Measurements from ENCODE around the gene COG8.

The COG8 gene

GRCh38 chr16:69319826-69320739 lies 19.3 kb downstream of the COG8 start:
- TF ChIP-seq CTCF (IDR thresholded peaks at IDR 0.05; ENCODE audit: control insufficient read depth, extremely low read depth, insufficient read depth), result no peak
- DNase-seq (ENCODE audit: low read depth), result no peak
- no peak overlapping the region for H3K4me3 ChIP-seq (ENCODE audit: low read depth, low read length)

DNA sequence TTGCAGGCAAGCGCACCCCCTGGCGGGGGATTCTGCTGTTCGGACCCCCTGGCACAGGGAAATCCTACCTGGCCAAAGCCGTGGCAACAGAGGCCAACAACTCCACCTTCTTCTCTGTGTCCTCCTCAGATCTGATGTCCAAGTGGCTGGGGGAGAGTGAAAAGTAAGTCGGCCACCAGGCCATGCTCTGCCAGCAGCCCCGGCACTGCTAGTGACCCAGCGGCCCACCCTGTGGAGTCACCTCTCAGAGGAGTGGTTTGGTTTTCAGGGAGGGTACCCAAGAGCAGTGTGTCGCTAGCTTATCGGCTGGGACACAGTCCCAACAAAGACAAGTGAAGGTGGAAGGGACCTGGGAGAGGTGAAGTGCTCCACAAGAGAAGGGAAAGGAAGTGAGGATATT lies 20.0 kb downstream of the COG8 start:
- TF ChIP-seq CTCF (IDR thresholded peaks at IDR 0.05; ENCODE audit: control insufficient read depth, extremely low read depth, insufficient read depth), result no peak
- no peak overlapping the region for H3K4me3 ChIP-seq (ENCODE audit: low read depth, low read length)
- no peak for DNase-seq (ENCODE audit: low read depth)

DNA sequence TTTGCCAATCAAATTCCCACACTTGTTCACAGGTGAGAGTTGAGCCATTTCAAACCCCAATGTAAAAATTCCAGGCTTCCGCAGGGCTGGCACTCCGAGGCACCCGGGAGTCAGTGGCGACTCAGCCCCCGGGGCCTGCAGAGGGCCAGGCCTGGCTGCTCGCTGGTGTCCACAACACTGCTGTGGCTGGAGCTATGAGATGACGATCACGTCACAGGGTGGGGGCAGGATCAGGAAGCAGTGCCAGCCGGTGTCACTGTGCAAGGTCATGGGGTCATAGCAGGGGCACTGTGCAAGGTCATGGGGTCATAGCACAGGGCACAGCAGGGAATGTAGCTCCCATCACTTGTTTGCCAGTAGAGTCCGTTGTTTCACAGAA lies 20.5 kb downstream of the COG8 start:
- no peak for DNase-seq (ENCODE audit: low read depth)
- no peak for TF ChIP-seq CTCF (IDR thresholded peaks at IDR 0.05; ENCODE audit: control insufficient read depth, extremely low read depth, insufficient read depth)
- H3K4me3 ChIP-seq (ENCODE audit: low read depth, low read length), result no peak overlapping the region

- H3K4me3 ChIP-seq (ENCODE audit: low read depth, low read length), result no peak overlapping the region
- DNase-seq (ENCODE audit: low read depth), result no peak
- TF ChIP-seq CTCF (IDR thresholded peaks at IDR 0.05; ENCODE audit: control insufficient read depth, extremely low read depth, insufficient read depth), result no peak
These were observed 21.0 kb downstream of the COG8 start for GRCh38 chr16:69318177-69318910.

GRCh38 chr16:69316595-69317034 lies 22.7 kb downstream of the COG8 start:
- no peak overlapping the region for H3K4me3 ChIP-seq (ENCODE audit: low read depth, low read length)
- no peak for DNase-seq (ENCODE audit: low read depth)
- TF ChIP-seq CTCF (IDR thresholded peaks at IDR 0.05; ENCODE audit: control insufficient read depth, extremely low read depth, insufficient read depth), result no peak

DNA sequence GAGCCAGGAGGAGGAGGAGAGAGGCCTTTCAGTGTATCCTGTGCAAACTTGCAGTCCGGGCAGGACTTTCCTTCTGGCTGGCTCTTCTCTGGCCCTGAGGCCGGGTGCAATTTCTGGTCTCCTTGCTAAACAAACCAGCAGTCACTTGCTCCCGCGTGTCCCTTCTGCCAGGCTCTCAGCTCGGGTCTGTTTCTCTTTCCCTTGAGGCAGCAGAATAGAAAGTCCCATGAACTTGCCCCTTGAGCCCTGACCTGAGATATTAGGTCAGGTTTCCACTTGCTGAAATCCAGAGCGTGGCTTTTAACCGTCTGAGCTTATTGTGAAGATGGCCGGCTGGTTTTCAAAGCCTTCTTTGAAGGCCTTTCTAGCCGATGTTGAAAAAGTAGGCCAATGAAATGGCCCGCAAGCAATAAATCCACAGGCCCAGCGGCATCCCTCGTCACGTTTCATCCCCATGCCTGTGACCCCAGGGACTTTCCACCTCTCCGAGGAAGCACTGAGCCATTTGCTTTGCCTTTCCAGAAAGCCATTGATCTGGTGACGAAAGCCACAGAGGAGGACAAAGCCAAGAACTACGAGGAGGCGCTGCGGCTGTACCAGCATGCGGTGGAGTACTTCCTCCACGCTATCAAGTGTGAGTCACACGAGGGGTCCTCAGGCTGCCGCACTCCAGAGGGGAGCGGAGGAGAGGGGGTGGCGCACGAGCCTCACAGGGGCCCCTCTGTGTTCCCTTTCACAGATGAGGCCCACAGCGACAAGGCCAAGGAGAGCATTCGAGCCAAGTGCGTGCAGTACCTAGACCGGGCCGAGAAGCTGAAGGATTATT lies 23.7 kb downstream of the COG8 start:
- DNase-seq (ENCODE audit: low read depth), result no peak
- no peak overlapping the region for H3K4me3 ChIP-seq (ENCODE audit: low read depth, low read length)
- no peak for TF ChIP-seq CTCF (IDR thresholded peaks at IDR 0.05; ENCODE audit: control insufficient read depth, extremely low read depth, insufficient read depth)
